Body of pancreas (tissue), 4 donors: ENCODE results near the gene RBM8A. TPM values are rescaled to one million over a fixed set of nuclear protein-coding genes. Genes with fewer than 3 reads are reported as not detected.

Experiments
- ATAC-seq: fragments of 150-250 bp; one replicate; pipeline ENCODE4 v1.9.1; 2016
- DNase-seq, 4 donors: peaks; one replicate each; pipeline ENCODE4 v3.0.0-alpha.2; 2019
- H3K27ac ChIP-seq, 4 donors: fragments of 200-600 bp; sonication (generic); 1 replicate in 3 of 4; 2 replicates in 1 of 4; pipeline versions ENCODE4 v1.5.1 to v1.6.1; 2016 to 2019; ENCODE audit warnings: mild to moderate bottlenecking in 1 of 4, mixed read lengths in 1 of 4, moderate library complexity in 1 of 4
- H3K27me3 ChIP-seq, 2 donors: fragments of 200-600 bp; sonication (generic); one replicate each; pipeline ENCODE4 v1.6.0; 2016; ENCODE audit warnings: mild to moderate bottlenecking in 1 of 2
- H3K36me3 ChIP-seq, 2 donors: fragments of 200-600 bp; sonication (generic); replicated peaks in 1 of 2; 2 replicates each; pipeline ENCODE4 v1.5.1; 2016; ENCODE audit warnings: low read depth in 2 of 2; ENCODE audit not compliant: insufficient read depth in 1 of 2
- H3K4me1 ChIP-seq: fragments of 200-600 bp; sonication (generic); one replicate; pipeline ENCODE4 v1.6.0; 2016
- H3K4me3 ChIP-seq, 2 donors: fragments of 200-600 bp; sonication (generic); 1 replicate in 1 of 2; 2 replicates in 1 of 2; pipeline ENCODE4 v1.5.1; 2016 to 2019
- H3K9me3 ChIP-seq, 3 donors: fragments of 200-600 bp; sonication (generic); 1 replicate in 2 of 3; 2 replicates in 1 of 3; pipeline ENCODE4 v1.5.1; 2016
- CTCF ChIP-seq, 7 experiments: fragments of 450-650 bp in 4 of 7; fragments of 200-600 bp in 3 of 7; sonication (generic) in 3 of 7; IDR thresholded peaks; one replicate each; pipeline ENCODE4 v1.5.1; 2016 to 2019; ENCODE audit warnings: antibody characterized with exemption in 7 of 7
- POLR2A ChIP-seq, 3 donors: fragments of 450-650 bp; IDR thresholded peaks; one replicate each; pipeline ENCODE4 v1.6.1; 2016; ENCODE audit warnings: antibody characterized with exemption in 3 of 3, mild to moderate bottlenecking in 2 of 3
- WGBS, 2 donors: methylation state at CpG; one replicate each; pipeline ENCODE4 v1.1.5; 2017; 5-methylcytosine and 5-hydroxymethylcytosine counted together
- intact Hi-C: fragments of 100-400 bp; cut with DNase I; formaldehyde crosslinking; loops from one replicate; pipeline ENCODE4 v1.15.1; 2023
- total RNA-seq, 2 donors: library from RNA; depleted of rRNA; stranded (reverse); fragments of >200 nt; gene quantifications; one replicate each; pipeline ENCODE4 v1.1.0, GENCODE V29; 2016

RBM8A gene
- total RNA-seq, 2 donors from 2014 or later: 47.2 to 70.2 TPM

GRCh38 chr1:145972580-145972979 is 45.3 kb upstream of the RBM8A start:
- Histone ChIP-seq H3K9me3 (no peaks in the 10 kb centered on the region), H3K27me3 (no peaks in the 10 kb centered on the region), H3K27ac (no peak overlapping the region), H3K36me3 (no peaks in the 10 kb centered on the region), H3K4me3 (no peak overlapping the region), H3K4me1 (peaks cover 5% of the 10 kb centered on the region)
- TF ChIP-seq CTCF (IDR thresholded peaks at IDR 0.05): no peak
- no peak for TF ChIP-seq POLR2A (IDR thresholded peaks at IDR 0.05)
- 42 to 61% methylated on average over 4 to 7 of the region's 7 CpGs for WGBS, 2 donors
- intact Hi-C loops: loop anchor here (5.0 kb wide), 1 partner anchor 50 kb away; the partner anchor contains the start of gene HJV
- ATAC-seq (no peak), DNase-seq (no peak)

GRCh38 chr1:145967288-145967687 is 40.0 kb upstream of the RBM8A start:
- no peak for TF ChIP-seq POLR2A (IDR thresholded peaks at IDR 0.05)
- Histone ChIP-seq H3K27me3 (no peaks in the 10 kb centered on the region), H3K9me3 (no peaks in the 10 kb centered on the region), H3K4me1 (peaks cover 24% of the 10 kb centered on the region), H3K36me3 (no peaks in the 10 kb centered on the region), H3K4me3 (no peak overlapping the region), H3K27ac (no peak overlapping the region)
- ATAC-seq: no peak
- 88 to 98% methylated on average over 2 of the region's 2 CpGs for WGBS, 2 donors
- DNase-seq: no peak
- intact Hi-C loops: no loop called here

GRCh38 chr1:145965119-145965744 is 37.9 kb upstream of the RBM8A start:
- intact Hi-C loops: no loop called here
- Histone ChIP-seq H3K27me3 (no peaks in the 10 kb centered on the region), H3K4me1 (peaks cover 41% of the 10 kb centered on the region), H3K36me3 (no peaks in the 10 kb centered on the region), H3K27ac (peak overlapping the region; percentile 63 to 92 (median 89)), H3K4me3 (peak overlapping the region in 1 of 2 donors; percentile 43), H3K9me3 (no peaks in the 10 kb centered on the region)
- ATAC-seq (no peak), DNase-seq (no peak)
- TF ChIP-seq CTCF (IDR thresholded peaks at IDR 0.05): no peak
- no peak for TF ChIP-seq POLR2A (IDR thresholded peaks at IDR 0.05)
- 0 to 1% methylated on average over 5 of the region's 5 CpGs for WGBS, 2 donors

- intact Hi-C loops: no loop called here
- H3K27ac ChIP-seq: peak within 1 kb of the TSS; percentile 63 to 92 (median 89)
- H3K4me1 ChIP-seq: peaks cover 45% of the 10 kb centered on the region
- no peaks in the 10 kb centered on the region for H3K9me3 ChIP-seq
- TF ChIP-seq POLR2A (IDR thresholded peaks at IDR 0.05) (peak; percentile 69 to 91 (median 89)), CTCF (IDR thresholded peaks at IDR 0.05) (peak in 1 of 7 experiments; percentile 20)
- DNase-seq: peak; percentile 95 to 98 (median 97)
- H3K27me3 ChIP-seq: no peaks in the 10 kb centered on the region
- 1% methylated on average over 22 to 37 of the region's 37 CpGs for WGBS, 2 donors
- H3K4me3 ChIP-seq: peak within 1 kb of the TSS; percentile 8 to 43
- ATAC-seq: peak; percentile 95
- H3K36me3 ChIP-seq: no peaks in the 10 kb centered on the region
Observed at GRCh38 chr1:145964328-145965118, 37.2 kb upstream of the RBM8A start, which contains the start of the genes ANKRD34A and POLR3GL. ANKRD34A (minus strand) TSS chr1:145964575; CDS start chr1:145961759, 2,816 bp downstream. POLR3GL (plus strand) TSS chr1:145964690; CDS start chr1:145974866, 10,176 bp downstream.

GRCh38 chr1:145963265-145964019 is 36.2 kb upstream of the RBM8A start:
- 52 to 57% methylated on average over 5 of the region's 5 CpGs for WGBS, 2 donors
- intact Hi-C loops: no loop called here
- DNase-seq (no peak), ATAC-seq (no peak)
- Histone ChIP-seq H3K27ac (peak overlapping the region in 3 of 4 donors; percentile 88 to 92 (median 90)), H3K36me3 (no peaks in the 10 kb centered on the region), H3K27me3 (no peaks in the 10 kb centered on the region), H3K9me3 (no peaks in the 10 kb centered on the region), H3K4me1 (peaks cover 45% of the 10 kb centered on the region), H3K4me3 (no peak overlapping the region)
- TF ChIP-seq CTCF (IDR thresholded peaks at IDR 0.05) (no peak), POLR2A (IDR thresholded peaks at IDR 0.05) (no peak)
